ENCODE data around the gene LRP6.

The LRP6 gene

DNA sequence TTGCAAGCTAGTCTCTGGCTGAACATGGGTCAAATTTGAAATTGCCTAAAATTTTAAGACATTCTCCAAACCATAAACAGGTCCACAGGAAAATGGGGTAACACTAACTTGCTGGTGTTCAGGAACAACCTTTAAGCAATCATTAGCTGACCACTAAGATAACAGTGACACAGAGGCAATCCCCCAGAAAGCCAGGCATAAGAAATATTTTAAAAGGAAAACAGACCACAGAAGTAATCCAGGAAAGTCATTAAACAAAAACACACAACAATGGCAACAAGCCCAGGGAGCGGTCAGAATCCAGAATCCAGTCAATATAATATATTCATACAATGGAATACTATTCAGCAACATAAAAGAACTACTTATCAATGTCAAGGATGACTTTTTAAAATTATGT is 59.1 kb downstream of the LRP6 start:
- no peak for DNase-seq (ENCODE audit: low spot score)
- TF ChIP-seq, protein P1, sequence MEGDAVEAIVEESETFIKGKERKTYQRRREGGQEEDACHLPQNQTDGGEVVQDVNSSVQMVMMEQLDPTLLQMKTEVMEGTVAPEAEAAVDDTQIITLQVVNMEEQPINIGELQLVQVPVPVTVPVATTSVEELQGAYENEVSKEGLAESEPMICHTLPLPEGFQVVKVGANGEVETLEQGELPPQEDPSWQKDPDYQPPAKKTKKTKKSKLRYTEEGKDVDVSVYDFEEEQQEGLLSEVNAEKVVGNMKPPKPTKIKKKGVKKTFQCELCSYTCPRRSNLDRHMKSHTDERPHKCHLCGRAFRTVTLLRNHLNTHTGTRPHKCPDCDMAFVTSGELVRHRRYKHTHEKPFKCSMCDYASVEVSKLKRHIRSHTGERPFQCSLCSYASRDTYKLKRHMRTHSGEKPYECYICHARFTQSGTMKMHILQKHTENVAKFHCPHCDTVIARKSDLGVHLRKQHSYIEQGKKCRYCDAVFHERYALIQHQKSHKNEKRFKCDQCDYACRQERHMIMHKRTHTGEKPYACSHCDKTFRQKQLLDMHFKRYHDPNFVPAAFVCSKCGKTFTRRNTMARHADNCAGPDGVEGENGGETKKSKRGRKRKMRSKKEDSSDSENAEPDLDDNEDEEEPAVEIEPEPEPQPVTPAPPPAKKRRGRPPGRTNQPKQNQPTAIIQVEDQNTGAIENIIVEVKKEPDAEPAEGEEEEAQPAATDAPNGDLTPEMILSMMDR (conservative IDR thresholded peaks at IDR 0.05; ENCODE audit: low read depth): no peak
- ChIA-PET CTCF (interaction anchor here (0.6 to 1.2 kb wide), 2 partner anchors 8 to 319 kb away, joined by 3 to 6 read pairs; no protein-coding TSS in a partner anchor), POLR2A (ENCODE audit: low non-redundant PET) (no interaction called here)
- no peak overlapping the region for H3K27ac ChIP-seq

DNA sequence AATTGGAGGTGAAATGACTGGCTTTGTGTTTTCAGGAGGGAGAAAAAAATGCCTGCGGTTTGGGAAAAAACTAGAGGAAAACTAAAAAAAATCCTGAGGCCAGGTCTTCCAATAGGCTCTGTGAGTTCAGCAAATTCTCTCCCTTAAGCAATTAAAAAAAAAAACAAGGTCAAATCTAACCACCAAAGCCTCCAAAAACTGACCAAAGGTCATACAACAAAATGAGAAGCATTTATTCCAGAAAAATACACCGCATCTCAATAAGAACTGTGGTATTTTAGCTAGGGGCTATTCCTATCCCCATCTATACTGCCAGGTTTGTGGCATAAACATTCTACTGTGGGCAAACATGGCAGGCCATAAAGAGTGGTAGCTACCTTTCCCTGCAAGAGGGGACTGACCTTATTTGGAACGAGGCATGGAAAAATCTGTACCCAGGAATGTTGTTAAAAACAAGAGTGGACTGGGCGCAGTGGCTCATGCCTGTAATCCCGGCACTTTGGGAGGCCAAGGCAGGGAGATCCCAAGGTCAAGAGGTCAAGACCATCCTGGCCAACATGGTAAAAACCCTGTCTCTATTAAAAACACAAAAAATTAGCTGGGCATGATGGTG is 60.0 kb downstream of the LRP6 start:
- CTCF ChIA-PET: interaction anchor here (1.2 kb wide), 1 partner anchor 9 kb away, joined by 3 read pairs; no protein-coding TSS in a partner anchor
- H3K27ac ChIP-seq: no peak overlapping the region
- POLR2A ChIA-PET (ENCODE audit: low non-redundant PET): no interaction called here
- no peak for DNase-seq (ENCODE audit: low spot score)
- TF ChIP-seq, protein P1 (conservative IDR thresholded peaks at IDR 0.05; ENCODE audit: low read depth): no peak

DNA sequence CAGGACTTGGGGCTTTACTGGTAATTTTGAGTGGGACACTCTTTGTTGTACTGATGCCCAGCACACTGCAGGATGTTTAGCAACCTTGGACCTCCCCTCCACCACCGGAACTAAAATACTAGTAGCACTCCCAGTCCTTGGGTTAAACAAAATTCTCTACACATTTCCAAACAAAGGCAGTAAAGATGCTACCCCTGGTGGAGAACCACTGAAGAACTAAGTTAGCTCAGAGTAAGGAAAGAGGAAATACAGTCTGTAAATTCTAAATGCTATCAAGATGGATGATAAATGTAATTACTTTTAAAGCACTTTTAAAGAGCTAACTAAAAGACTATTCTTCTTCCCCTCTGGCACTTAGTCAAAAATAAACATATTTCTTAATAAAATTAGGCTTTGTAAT is 64.1 kb downstream of the LRP6 start:
- TF ChIP-seq, protein P1 (conservative IDR thresholded peaks at IDR 0.05; ENCODE audit: low read depth): no peak
- DNase-seq (ENCODE audit: low spot score): no peak
- H3K27ac ChIP-seq: no peak overlapping the region
- POLR2A ChIA-PET (ENCODE audit: low non-redundant PET): no interaction called here
- CTCF ChIA-PET: no interaction called here

DNA sequence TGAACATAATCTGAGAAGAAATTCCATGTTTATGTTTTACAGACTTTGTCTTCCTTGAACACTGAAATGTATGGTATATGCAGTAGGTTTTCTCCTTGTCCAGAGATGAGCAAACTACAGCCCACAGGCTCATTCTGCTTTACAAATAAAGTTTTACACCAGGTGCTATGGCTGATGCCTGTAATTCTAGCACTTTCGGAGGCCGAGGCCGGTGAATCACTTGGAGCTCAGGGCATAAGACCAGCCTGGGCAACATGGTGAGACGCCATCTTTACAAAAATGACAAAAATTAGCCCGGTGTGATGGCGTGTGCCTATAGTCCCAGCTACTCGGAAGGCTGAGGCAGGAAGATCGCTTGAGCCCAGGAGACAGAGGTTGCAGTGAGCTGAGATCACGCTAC is 64.7 kb downstream of the LRP6 start:
- ChIA-PET CTCF (interaction anchor here (0.6 kb wide), 1 partner anchor 9 kb away, joined by 6 read pairs; no protein-coding TSS in a partner anchor), POLR2A (ENCODE audit: low non-redundant PET) (no interaction called here)
- no peak for DNase-seq (ENCODE audit: low spot score)
- H3K27ac ChIP-seq: no peak overlapping the region
- TF ChIP-seq, protein P1 (conservative IDR thresholded peaks at IDR 0.05; ENCODE audit: low read depth): no peak

DNA sequence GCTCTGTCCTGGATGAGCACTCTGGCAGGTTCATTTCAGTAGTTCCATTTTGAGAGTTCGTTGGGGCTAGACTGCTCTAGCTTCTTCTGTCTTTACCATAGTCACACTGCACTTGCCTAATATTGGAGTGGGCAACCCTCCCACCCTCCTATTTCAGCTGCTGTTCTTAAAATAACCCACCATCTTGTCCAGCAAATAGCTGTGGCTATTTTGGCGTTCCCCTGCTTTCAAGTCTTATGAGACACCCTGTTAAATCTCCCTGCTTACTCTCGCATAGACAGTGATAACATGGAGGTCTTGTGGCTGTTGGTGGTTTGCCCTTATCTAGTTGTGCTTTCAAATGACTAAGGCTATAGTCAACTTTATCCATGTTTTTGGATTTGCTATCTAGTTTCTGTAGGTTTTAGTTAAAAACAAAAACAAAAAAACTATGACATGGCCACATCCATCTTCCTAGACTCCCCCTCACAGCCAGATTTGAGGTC is 65.5 kb downstream of the LRP6 start:
- DNase-seq (ENCODE audit: low spot score): no peak
- CTCF ChIA-PET: no interaction called here
- POLR2A ChIA-PET (ENCODE audit: low non-redundant PET): no interaction called here
- no peak overlapping the region for H3K27ac ChIP-seq
- TF ChIP-seq, protein P1 (conservative IDR thresholded peaks at IDR 0.05; ENCODE audit: low read depth): no peak

DNA sequence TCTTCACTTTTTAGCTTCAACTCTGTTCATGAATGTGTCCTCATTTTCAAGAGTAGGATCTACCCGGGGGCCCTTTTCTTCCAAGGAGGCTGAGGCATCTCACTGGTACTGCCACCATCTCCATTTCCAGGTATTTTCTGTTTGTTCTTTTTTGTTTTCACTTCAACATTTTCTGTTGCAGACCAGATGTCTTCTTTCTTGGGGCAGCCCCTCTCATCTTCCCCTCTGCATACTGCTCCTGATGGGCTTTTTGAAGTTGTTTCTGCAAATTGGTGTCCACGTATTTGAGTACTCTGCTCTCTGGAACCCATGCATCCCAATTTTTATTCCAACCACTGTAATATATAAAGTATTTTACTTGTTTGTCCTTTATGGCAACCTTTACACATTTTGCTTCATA is 66.5 kb downstream of the LRP6 start:
- POLR2A ChIA-PET (ENCODE audit: low non-redundant PET): no interaction called here
- CTCF ChIA-PET: no interaction called here

More for the DNA sequence above, 66.5 kb downstream of the LRP6 start:
- TF ChIP-seq, protein P1 (conservative IDR thresholded peaks at IDR 0.05; ENCODE audit: low read depth): no peak
- no peak for DNase-seq (ENCODE audit: low spot score)
- H3K27ac ChIP-seq: no peak overlapping the region

Data from RWPE1 (cell line).